Heart left ventricle (tissue), 16 donors: ENCODE data around the gene HNRNPA3. TPM values are rescaled to one million over a fixed set of nuclear protein-coding genes. Genes with fewer than 3 reads are reported as not detected.
"Not testable (repeated sequence)": the region's sequence is repeated elsewhere in the genome, so short reads cannot be mapped to it uniquely, and the experiment has no call there.

ENCODE experiments used
- ATAC-seq, 4 donors: fragments of 200-7000 bp; cut with Tn5 transposase; one replicate each; pipeline ENCODE4 v1.9.1; 2020 to 2022; ENCODE audit warnings: moderate library complexity in 4 of 4, mild to moderate bottlenecking in 3 of 4, moderate number of reproducible peaks in 1 of 4
- DNase-seq, 5 donors: peaks; one replicate each; pipeline ENCODE4 v3.0.0-alpha.2; 2020
- H3K27ac ChIP-seq, 12 donors: fragments of 200-600 bp; sonication (generic) in 4 of 12; one replicate each; pipeline versions ENCODE4 v1.5.0 to v1.8.0; 2016 to 2022; ENCODE audit warnings: mild to moderate bottlenecking in 2 of 12
- H3K27me3 ChIP-seq, 9 donors: fragments of 200-600 bp; sonication (generic) in 2 of 9; one replicate each; pipeline versions ENCODE4 v1.5.1 to v1.8.0; 2016 to 2022; ENCODE audit warnings: mild to moderate bottlenecking in 3 of 9
- H3K36me3 ChIP-seq, 9 donors: fragments of 200-600 bp; sonication (generic) in 2 of 9; one replicate each; pipeline versions ENCODE4 v1.5.0 to v1.8.0; 2018 to 2022; ENCODE audit warnings: mild to moderate bottlenecking in 2 of 9
- H3K4me1 ChIP-seq, 12 donors: fragments of 200-600 bp; sonication (generic) in 4 of 12; one replicate each; pipeline versions ENCODE4 v1.5.0 to v1.8.0; 2016 to 2022; ENCODE audit warnings: mild to moderate bottlenecking in 3 of 12
- H3K4me3 ChIP-seq, 12 donors: fragments of 200-600 bp; sonication (generic) in 4 of 12; one replicate each; pipeline versions ENCODE4 v1.5.0 to v1.8.0; 2017 to 2022; ENCODE audit warnings: mild to moderate bottlenecking in 9 of 12, moderate library complexity in 4 of 12
- H3K9me3 ChIP-seq, 12 donors: fragments of 200-600 bp; sonication (generic) in 4 of 12; one replicate each; pipeline versions ENCODE4 v1.5.0 to v1.8.0; 2016 to 2022; ENCODE audit warnings: mild to moderate bottlenecking in 1 of 12
- POLR2A ChIP-seq, 2 donors: fragments of 450-650 bp; IDR thresholded peaks; one replicate each; pipeline ENCODE4 v1.6.1; 2017; ENCODE audit warnings: antibody characterized with exemption in 2 of 2, mild to moderate bottlenecking in 2 of 2, moderate library complexity in 2 of 2
- WGBS, 4 donors: extraction: QIAGEN DNeasy Blood & Tissue Kit in 2 of 4; methylation state at CpG; one replicate each; pipeline versions ENCODE4 v1.1.5 to v1.1.7; 2013 to 2018; 5-methylcytosine and 5-hydroxymethylcytosine counted together
- intact Hi-C, 10 donors: fragments of 100-400 bp; cut with DNase I; formaldehyde crosslinking; loops; one replicate each; pipeline versions ENCODE4 v1.11.1 to v1.14.2; 2022
- polyA plus RNA-seq, 2 donors: library from polyadenylated mRNA; stranded (reverse); fragments of 200-250 nt; gene quantifications; one replicate each; pipeline ENCODE4 v1.2.3, GENCODE V29; 2013
- total RNA-seq, 9 donors: library from RNA; depleted of rRNA in 2 of 9; stranded (reverse); fragments of >200 nt in 2 of 9; fragmentation: NEBNext Ultra II Directional in 3 of 9; extraction: Animal tissue kit (Norgen Biotek cat#: 25700) in 3 of 9; gene quantifications; one replicate each; pipeline versions ENCODE4 v1.1.0 to v1.2.4, GENCODE V29; 2016 to 2023
- TF ChIP-seq, protein P1 (sequence below), 12 donors: fragments of 200-600 bp; sonication (generic) in 4 of 12; IDR thresholded peaks; one replicate each; pipeline versions ENCODE4 v1.5.0 to v1.8.0; 2018 to 2022; ENCODE audit warnings: antibody characterized with exemption in 12 of 12, mild to moderate bottlenecking in 5 of 12
- donor health status: ischemic (EF 13 %, LVEDD 7.1; RV severe dilation, severe dysfunction).
- donor health status: healthy with polysubstance abuse.
- donor health status: DM: no; HTN: yes; CAD: no.
- donor health status: DM: no; HTN: no; CAD: no.
- donor health status: ischemic (EF 25% LVEDD 6.9; RV normal size, moderate dysfunction).
- donor health status: ischemic (EF 25% LVEDD 5.7; RV mildly dilated, moderate dysfunction).
- donor health status: healthy.
- donor health status: DM: yes; HTN: yes; CAD: no.
- donor health status: ischemic (EF 35%, LVEDD 5.7; RV mildly dilated, moderate dysfunction).
- donor health status: nonischemic (EF 11% LVEDD 7.7; RV severe dilation, severe dysfunction).
- donor health status: DM: yes; HTN: yes; CAD: no.
- donor health status: PGD.
- donor health status: ischemic (EF 29% LVEDD 5.4; RV normal size, mild dysfunction).
- donor health status: nonischemic (EF 23%, LVEDD 6.1; RV moderate dilation, normal function).

HNRNPA3 gene
- total and polyA plus RNA-seq, 11 donors = 12.7 to 134 (median 73.3) TPM

DNA sequence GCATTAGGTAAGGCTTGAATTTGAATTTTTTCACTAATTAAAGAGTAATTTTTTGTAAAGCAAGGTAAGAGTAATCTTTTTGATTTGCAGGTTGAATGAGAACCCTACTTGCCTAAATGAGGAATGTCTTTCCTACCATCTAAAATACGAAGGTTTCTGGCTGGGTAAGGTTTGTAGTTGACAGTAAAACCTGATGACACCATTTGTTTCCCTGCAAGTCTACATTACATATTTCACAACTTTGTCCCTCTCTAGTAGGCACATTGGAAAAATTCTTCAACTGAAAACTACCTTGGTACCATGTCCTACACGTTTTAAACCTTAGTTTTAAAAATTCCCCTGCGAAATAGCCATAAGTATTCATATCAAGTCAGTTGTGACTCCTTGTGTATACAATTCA is 9.4 kb downstream of the HNRNPA3 start:
- 86 to 90% (median 88%) methylated on average over 3 of the region's 3 CpGs for WGBS, 4 donors
- peaks cover 0 to 38% (median 22%) of the 10 kb centered on the region in 12 donors for H3K4me1 ChIP-seq
- H3K27me3 ChIP-seq = no peaks in the 10 kb centered on the region
- ATAC-seq (no peak), DNase-seq (no peak)
- intact Hi-C loops = no loop called here
- H3K27ac ChIP-seq = no peak overlapping the region
- H3K4me3 ChIP-seq = no peak overlapping the region
- H3K36me3 ChIP-seq = peaks cover 0 to 98% (median 81%) of the 10 kb centered on the region in 9 donors
- no peaks in the 10 kb centered on the region for H3K9me3 ChIP-seq
- TF ChIP-seq POLR2A (IDR thresholded peaks at IDR 0.05) = no peak
- TF ChIP-seq, protein P1, sequence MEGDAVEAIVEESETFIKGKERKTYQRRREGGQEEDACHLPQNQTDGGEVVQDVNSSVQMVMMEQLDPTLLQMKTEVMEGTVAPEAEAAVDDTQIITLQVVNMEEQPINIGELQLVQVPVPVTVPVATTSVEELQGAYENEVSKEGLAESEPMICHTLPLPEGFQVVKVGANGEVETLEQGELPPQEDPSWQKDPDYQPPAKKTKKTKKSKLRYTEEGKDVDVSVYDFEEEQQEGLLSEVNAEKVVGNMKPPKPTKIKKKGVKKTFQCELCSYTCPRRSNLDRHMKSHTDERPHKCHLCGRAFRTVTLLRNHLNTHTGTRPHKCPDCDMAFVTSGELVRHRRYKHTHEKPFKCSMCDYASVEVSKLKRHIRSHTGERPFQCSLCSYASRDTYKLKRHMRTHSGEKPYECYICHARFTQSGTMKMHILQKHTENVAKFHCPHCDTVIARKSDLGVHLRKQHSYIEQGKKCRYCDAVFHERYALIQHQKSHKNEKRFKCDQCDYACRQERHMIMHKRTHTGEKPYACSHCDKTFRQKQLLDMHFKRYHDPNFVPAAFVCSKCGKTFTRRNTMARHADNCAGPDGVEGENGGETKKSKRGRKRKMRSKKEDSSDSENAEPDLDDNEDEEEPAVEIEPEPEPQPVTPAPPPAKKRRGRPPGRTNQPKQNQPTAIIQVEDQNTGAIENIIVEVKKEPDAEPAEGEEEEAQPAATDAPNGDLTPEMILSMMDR (IDR thresholded peaks at IDR 0.05) = no peak

DNA sequence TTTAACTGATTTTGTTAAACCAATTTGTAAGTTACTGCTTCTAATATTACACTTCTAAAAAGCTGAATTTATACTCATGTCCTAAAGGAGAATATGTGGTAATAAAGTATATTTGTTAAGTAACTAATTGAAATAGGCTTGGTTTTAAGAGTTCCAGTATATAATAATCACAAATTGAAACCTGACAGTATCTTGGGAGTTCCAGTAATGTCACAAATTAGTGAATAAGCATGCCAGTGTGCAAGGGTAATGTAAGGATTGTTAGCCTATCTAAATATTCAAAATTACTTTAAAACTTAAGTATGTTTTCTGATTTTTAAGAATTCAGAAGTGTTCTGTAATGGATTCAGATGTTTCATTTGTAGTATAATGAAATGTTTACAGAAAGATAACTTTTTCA is 10.8 kb downstream of the HNRNPA3 start:
- peaks cover 0 to 95% (median 66%) of the 10 kb centered on the region in 9 donors for H3K36me3 ChIP-seq
- intact Hi-C loops, DNase-seq, H3K4me3 ChIP-seq, H3K27ac ChIP-seq, ATAC-seq, H3K9me3 ChIP-seq, H3K27me3 ChIP-seq: not testable (repeated sequence)
- H3K4me1 ChIP-seq = peaks cover 0 to 30% (median 12%) of the 10 kb centered on the region in 12 donors

DNA sequence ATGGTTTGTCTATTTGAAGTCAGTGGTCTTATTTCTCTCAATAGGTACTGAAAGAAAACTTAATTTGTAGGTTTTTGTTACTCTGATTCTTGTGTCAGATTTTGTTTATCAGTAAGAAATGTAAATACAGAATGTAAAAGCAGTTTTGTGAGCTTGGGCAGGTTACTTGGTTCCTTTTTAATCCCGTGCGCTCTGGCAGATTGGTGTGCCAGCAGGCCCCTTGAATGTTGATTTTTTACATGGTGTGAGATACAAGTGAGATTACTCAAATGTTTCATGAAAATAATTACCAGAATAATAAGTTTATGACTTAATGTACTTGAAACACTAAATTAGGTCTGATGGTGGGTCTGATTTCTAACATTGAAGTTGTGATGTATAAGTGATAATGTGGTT is 13.4 kb downstream of the HNRNPA3 start:
- Histone ChIP-seq H3K4me1 (peaks cover 0 to 22% (median 2%) of the 10 kb centered on the region in 12 donors), H3K27ac (no peak overlapping the region), H3K9me3 (no peaks in the 10 kb centered on the region), H3K36me3 (peaks cover 0 to 95% (median 64%) of the 10 kb centered on the region in 9 donors), H3K4me3 (no peak overlapping the region), H3K27me3 (no peaks in the 10 kb centered on the region)
- ATAC-seq (no peak), DNase-seq (no peak)
- TF ChIP-seq, protein P1 (IDR thresholded peaks at IDR 0.05) = no peak
- no peak for TF ChIP-seq POLR2A (IDR thresholded peaks at IDR 0.05)
- 84 to 86% (median 85%) methylated on average over 2 of the region's 2 CpGs for WGBS, 4 donors
- intact Hi-C loops = loop anchor here in 1 of 10 donors (5.0 kb wide), 1 partner anchor 36 kb away; the partner anchor contains the start of gene NFE2L2

DNA sequence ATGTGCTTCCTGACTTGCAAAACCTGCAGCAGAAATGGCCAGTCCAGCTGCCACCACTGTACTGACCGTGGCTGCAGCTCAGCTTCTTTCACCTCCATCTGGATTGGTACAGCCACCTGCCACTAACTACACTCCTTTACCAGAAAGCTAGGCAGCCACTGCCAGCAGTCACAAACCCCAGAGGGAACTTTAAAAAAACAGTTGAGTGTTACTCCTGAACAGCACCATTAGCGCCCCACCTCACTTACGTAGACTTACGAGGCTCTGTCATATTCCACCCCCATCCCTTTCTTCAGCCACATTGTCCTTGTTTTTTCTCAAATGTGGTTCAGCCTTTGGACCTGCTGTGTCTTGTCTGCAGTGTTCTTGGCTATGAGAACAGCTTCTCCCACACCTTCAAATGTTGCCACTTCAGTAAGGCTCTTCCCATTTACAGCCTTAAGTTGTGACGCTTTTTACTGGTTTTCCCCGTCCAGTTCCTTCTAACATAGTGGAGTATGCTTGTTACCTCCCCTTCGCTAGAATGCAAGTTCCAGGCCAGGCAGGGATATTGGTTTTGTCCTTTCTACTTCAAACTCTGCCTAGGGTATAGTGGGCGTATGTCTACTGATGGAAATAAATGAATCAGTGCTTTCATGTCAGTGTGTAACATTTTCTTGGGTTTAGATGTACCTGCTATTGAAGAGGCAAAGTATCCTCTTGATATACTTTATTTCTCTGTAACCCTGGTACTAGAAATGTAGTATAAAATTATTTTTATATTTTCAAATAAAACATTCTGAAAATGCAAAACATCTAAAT is 17.0 kb downstream of the HNRNPA3 start:
- H3K4me1 ChIP-seq = peaks cover 0 to 38% (median 10%) of the 10 kb centered on the region in 12 donors
- ATAC-seq = peak in 2 of 4 donors; percentile 29
- intact Hi-C loops = loop anchor here in 2 of 10 donors (2.0 to 5.0 kb wide), 2 partner anchors 13 to 33 kb away; partner anchors contain the start of gene NFE2L2 (in 1 of the 2)

More for the DNA sequence above, 17.0 kb downstream of the HNRNPA3 start:
- no peaks in the 10 kb centered on the region for H3K27me3 ChIP-seq
- DNase-seq = no peak
- H3K36me3 ChIP-seq = peaks cover 0 to 95% (median 67%) of the 10 kb centered on the region in 9 donors
- no peaks in the 10 kb centered on the region for H3K9me3 ChIP-seq
- no peak overlapping the region for H3K4me3 ChIP-seq
- no peak for TF ChIP-seq POLR2A (IDR thresholded peaks at IDR 0.05)
- TF ChIP-seq, protein P1 (IDR thresholded peaks at IDR 0.05) = no peak
- peak overlapping the region in 1 of 12 donors; percentile 4 for H3K27ac ChIP-seq
- WGBS, 4 donors = 88 to 94% (median 91%) methylated on average over 8 of the region's 8 CpGs
